Ectodermal cell (in vitro differentiated cells): Measurements from ENCODE around the gene EPB42.

Source experiments
- H3K27ac ChIP-seq: 2 replicates; pipeline ENCODE4 v1.7.0; 2013; ENCODE audit warnings: mild to moderate bottlenecking, low read depth, low read length; ENCODE audit not compliant: insufficient read depth, poor library complexity, severe bottlenecking
- H3K27me3 ChIP-seq: 2 replicates; pipeline ENCODE4 v1.7.0; 2013; ENCODE audit warnings: mild to moderate bottlenecking, low read length; ENCODE audit not compliant: insufficient read depth, control insufficient read depth, poor library complexity, severe bottlenecking
- H3K36me3 ChIP-seq: one replicate; pipeline ENCODE4 v1.7.0; 2013; ENCODE audit warnings: low read length; ENCODE audit not compliant: control insufficient read depth, insufficient read depth
- H3K4me1 ChIP-seq: one replicate; pipeline ENCODE4 v1.7.0; 2013; ENCODE audit warnings: low read length; ENCODE audit not compliant: control insufficient read depth, insufficient read depth
- H3K4me3 ChIP-seq: 2 replicates; pipeline ENCODE4 v1.7.0; 2013; ENCODE audit warnings: low read depth, low read length, control low read depth; ENCODE audit not compliant: insufficient read depth
- H3K9me3 ChIP-seq: 2 replicates; pipeline ENCODE4 v1.7.0; 2013; ENCODE audit warnings: mild to moderate bottlenecking, low read length, moderate library complexity; ENCODE audit not compliant: control insufficient read depth
- WGBS, 2 experiments: methylation state at CpG; one replicate each; pipeline ENCODE4 v1.1.7; 2013; ENCODE audit warnings: missing lambda C conversion rate in 2 of 2; 5-methylcytosine and 5-hydroxymethylcytosine counted together

The EPB42 gene

DNA sequence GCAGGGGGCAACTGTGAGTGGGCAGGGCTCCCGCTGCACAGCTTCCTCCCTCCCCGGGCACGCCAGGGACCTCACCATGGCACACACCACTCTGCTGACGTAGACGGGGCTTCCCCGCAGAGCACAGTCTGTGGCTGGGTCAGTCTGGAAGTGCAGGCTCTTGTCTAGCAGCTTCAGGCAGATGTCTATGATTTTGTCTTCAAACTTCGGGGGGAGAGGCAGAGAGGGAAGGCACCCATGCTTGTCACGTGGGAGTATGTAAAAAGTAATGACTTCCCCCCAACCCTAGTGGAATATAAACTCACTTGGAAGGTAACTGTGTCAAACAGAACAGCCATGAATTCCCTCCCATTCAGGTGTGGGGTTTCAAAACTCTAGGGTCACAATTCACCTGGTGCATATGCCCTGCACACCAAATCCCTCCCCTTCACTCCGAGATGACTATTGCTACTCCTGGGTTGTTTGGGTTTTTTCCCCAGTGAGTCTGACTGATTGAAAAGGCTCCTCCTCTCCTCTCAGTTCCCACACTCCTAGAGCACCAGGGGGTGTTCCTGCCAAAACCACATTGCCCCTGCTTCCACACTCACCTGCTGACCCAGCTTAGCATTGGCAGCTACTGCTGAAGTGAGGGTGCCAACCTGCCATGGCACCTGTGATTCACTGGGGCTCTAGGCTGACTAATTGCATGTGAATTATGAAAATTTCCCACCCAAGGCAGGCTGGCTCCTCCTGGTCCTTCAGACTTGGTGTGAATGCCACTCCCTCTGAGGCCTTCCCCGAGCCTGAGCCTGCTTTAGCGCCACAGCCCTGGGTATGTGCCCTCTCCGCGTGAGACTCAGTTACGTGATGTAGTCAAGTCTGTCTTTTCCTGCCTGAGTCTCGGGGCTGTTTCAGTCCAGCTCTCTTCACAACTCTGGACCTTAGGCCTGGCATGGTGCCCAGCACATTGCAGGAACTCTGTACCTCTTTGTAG, 32.9 kb upstream of the EPB42 start:
- WGBS, 2 experiments: 87 to 88% methylated on average over 14 to 15 of the region's 15 CpGs
- no peak overlapping the region for H3K4me3 ChIP-seq

DNA sequence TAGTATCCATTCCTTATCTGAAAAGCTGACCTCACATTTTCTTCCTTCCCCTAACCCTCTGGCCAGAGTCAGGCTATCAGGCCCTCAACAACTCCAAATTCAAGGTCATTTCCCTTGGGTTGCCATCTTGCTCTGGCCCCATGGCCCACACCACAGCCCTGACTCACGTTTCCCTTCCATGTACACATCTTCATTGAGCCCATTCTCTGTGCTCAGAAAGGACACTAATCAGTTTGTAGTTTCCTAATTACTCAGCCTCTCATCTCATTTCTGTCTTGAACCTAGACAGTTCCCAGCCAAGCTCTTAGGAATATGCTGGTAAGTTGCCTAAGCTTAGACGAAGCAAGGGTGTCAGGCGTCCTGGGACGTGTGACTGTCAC, 31.0 kb upstream of the EPB42 start:
- Histone ChIP-seq H3K4me1 (no peaks in the 10 kb centered on the region), H3K27me3 (no peaks in the 10 kb centered on the region), H3K36me3 (no peaks in the 10 kb centered on the region), H3K9me3 (no peaks in the 10 kb centered on the region), H3K27ac (no peak overlapping the region), H3K4me3 (no peak overlapping the region)
- 94 to 96% methylated on average over 4 of the region's 4 CpGs for WGBS, 2 experiments

More for the DNA sequence above, 32.9 kb upstream of the EPB42 start:
- H3K9me3 ChIP-seq: no peaks in the 10 kb centered on the region
- H3K4me1 ChIP-seq: no peaks in the 10 kb centered on the region
- H3K27me3 ChIP-seq: no peaks in the 10 kb centered on the region
- H3K36me3 ChIP-seq: no peaks in the 10 kb centered on the region
- H3K27ac ChIP-seq: no peak overlapping the region

DNA sequence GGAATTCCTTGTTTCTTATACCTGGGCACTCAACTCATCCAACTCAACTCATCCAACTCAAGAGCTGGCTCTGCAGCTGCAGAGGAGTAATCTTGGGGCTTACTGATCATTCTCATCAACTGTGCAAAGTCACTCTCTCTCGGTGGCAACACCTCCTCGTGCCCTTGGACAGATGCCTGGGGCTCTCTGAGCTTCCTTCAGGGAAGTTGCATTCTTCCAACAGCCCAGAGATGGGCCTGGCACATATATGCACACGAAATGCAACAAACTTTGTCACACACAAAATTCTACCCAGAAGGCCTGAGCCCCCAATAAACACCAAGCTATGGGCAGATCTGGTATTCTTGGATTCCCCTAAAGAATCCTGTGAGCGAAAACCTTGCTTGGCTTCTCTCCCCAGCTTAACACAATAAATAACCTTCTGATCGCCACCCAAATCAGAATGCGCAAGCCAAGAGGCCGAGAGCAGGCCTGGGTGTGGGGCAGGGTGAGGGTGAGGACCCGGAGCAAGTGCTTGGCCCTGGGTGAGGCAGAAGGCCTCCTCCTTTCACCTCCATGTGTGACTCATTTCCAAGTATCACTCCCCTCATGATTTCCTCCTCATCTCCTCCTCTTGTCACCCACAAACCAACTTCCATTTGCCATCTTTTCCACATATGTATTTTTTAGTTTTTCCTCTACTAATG, 30.5 kb upstream of the EPB42 start:
- Histone ChIP-seq H3K9me3 (no peaks in the 10 kb centered on the region), H3K4me1 (no peaks in the 10 kb centered on the region), H3K27me3 (no peaks in the 10 kb centered on the region), H3K36me3 (no peaks in the 10 kb centered on the region), H3K4me3 (no peak overlapping the region), H3K27ac (no peak overlapping the region)
- 93 to 94% methylated on average over 8 of the region's 8 CpGs for WGBS, 2 experiments

DNA sequence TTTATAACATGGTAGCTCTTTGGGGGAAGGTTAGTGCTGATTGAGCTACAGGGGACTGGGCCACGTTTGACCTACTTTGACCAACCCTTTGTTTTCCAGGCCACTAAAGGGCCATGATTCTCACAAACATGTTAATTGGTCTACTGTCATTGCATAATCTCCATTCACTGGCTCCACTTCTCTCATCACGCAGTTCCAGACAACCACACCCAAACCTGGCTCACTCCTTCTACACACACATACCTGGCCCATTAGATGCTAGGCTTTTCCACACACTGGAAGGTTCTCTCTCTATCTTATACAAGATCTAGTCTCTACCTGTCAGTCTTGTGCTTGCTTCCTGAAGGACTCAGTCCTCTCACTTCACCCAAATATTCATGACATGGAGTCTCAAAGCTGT, 30.0 kb upstream of the EPB42 start:
- no peaks in the 10 kb centered on the region for H3K36me3 ChIP-seq
- no peaks in the 10 kb centered on the region for H3K9me3 ChIP-seq
- 78 to 81% methylated on average over 2 of the region's 2 CpGs for whole genome bisulfite sequencing, 2 experiments
- no peaks in the 10 kb centered on the region for H3K27me3 ChIP-seq
- H3K4me3 ChIP-seq: no peak overlapping the region
- H3K4me1 ChIP-seq: no peaks in the 10 kb centered on the region
- no peak overlapping the region for H3K27ac ChIP-seq

DNA sequence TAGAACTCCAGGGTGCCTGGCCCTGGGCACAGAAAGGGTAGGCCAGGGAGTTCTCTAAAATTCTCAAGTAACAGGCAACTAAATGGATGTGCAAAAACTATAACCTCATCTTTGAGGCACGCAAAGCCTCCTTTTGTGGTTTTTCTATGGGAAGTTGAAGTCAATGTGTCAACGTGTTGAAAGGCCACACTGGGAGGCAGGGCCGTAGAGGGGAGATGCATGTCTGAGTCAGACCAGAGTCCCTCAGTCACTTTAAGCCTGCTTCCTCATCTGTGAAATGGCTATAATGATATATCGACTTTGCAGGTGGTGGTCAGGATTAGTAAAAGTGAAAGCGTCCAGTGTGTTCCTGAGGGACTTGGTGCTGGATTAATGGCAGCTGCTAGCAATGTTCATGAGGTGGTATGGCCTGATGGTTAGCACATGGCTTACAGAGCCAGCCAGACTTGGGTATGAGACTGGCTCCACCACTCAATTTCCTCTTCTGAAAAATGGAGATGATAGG, 28.9 kb upstream of the EPB42 start:
- Histone ChIP-seq H3K4me3 (no peak overlapping the region), H3K36me3 (no peaks in the 10 kb centered on the region), H3K4me1 (no peaks in the 10 kb centered on the region), H3K9me3 (no peaks in the 10 kb centered on the region), H3K27ac (no peak overlapping the region), H3K27me3 (no peaks in the 10 kb centered on the region)
- 69 to 71% methylated on average over 5 of the region's 5 CpGs for WGBS, 2 experiments

DNA sequence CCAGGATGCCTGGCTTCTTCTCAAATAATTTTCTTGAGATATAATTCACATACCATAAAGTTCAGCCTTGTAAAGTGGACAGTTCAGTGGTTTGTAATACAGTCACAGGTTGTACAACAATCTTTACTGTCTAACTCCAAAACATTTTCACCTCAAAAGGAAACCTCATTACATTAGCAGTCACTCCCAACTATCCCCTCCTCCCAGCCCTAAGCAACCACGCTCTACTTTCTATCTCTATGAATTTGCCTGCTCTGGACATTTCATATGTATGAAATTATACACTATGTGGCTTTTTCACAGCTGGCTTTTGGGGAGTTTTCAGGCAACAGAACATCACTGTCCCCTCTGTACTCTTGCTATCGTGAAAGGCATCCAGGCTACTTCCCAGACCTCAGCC, 28.4 kb upstream of the EPB42 start:
- H3K4me3 ChIP-seq: no peak overlapping the region
- H3K27ac ChIP-seq: no peak overlapping the region
- 86 to 89% methylated on average over 2 of the region's 2 CpGs for WGBS, 2 experiments

DNA sequence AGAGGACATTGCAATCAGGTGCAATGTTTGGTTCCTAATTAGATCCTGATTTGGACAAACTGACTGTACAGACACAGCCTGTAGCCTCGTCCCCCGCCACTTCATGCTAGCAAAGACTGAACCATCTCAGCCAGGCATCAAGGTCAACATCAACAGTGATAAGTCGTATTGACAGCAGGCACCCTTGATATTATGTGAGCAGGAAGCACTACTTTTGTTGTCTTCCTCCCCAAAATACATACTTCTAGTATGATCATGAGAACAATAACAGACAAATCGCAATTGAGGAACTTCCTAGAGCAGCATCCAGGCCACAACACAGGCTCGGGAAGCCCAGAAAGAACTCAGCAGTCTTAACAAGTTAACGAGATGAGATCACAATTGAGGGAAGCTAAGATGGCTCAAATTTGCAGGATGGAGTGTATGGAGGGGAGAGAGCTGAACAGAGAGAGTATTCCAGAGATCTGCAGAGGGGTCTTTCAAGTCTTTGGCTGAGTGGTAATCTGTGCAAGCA, 25.5 kb upstream of the EPB42 start:
- Histone ChIP-seq H3K36me3 (no peaks in the 10 kb centered on the region), H3K4me3 (no peak overlapping the region), H3K4me1 (no peaks in the 10 kb centered on the region), H3K9me3 (no peaks in the 10 kb centered on the region), H3K27me3 (no peaks in the 10 kb centered on the region), H3K27ac (no peak overlapping the region)
- WGBS, 2 experiments: 90 to 92% methylated on average over 6 of the region's 6 CpGs

More for the DNA sequence above, 28.4 kb upstream of the EPB42 start:
- Histone ChIP-seq H3K4me1 (no peaks in the 10 kb centered on the region), H3K36me3 (no peaks in the 10 kb centered on the region), H3K9me3 (no peaks in the 10 kb centered on the region), H3K27me3 (no peaks in the 10 kb centered on the region)

DNA sequence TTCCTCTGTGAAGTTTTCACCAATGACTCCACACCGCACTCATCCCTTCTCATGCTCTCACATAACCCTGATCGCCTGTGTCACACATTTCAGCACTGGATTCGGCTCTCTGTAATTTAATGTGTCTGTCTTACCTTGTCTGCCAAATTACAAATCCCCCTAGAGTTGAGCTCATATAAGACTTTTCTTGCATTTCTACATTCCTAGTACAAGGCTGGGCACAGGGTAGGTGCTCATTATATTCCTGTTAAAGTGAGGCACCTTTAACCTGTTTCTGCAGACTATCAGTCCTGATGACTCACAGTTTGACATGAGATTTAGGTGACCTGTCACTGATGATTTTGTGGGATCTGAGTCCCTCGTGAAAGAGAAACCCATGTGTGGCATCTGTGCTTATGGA, 23.3 kb upstream of the EPB42 start:
- Histone ChIP-seq H3K27ac (no peak overlapping the region), H3K9me3 (no peaks in the 10 kb centered on the region), H3K4me1 (no peaks in the 10 kb centered on the region), H3K36me3 (no peaks in the 10 kb centered on the region), H3K4me3 (no peak overlapping the region), H3K27me3 (no peaks in the 10 kb centered on the region)
- 91 to 92% methylated on average over 4 of the region's 4 CpGs for WGBS, 2 experiments

DNA sequence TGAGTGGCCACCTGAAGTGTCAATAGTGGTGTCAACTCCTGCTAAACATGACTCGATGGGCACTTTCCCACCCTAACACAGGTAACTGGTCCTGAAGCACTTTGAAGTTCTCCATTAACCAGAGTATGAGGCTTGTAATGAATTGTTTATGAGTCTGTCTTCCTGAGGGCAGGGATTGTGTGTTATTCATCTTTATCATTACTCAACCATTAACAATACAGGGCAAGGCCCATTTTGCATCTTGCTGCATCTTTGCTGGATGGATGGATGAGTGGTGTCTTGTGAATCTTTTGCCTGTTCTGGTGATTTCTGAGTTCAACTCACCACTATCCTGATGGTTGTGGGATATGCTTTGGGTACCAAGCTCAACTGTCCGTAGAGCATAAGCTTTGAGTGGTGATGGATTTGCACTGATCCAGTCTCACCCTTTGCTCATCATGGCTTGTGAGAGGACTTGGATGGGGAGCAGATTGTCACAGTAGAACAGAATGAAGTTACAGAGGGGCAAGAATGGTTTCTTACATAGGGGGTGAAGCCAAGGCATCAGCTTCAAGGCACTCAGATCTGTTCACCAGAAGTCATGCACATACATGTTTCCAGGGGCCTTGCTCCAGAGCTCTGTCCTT, 22.3 kb upstream of the EPB42 start:
- H3K4me1 ChIP-seq: no peaks in the 10 kb centered on the region
- no peak overlapping the region for H3K27ac ChIP-seq
- no peak overlapping the region for H3K4me3 ChIP-seq
- H3K27me3 ChIP-seq: no peaks in the 10 kb centered on the region
- 87 to 97% methylated on average over 2 of the region's 2 CpGs for WGBS, 2 experiments
- H3K36me3 ChIP-seq: no peaks in the 10 kb centered on the region
- no peaks in the 10 kb centered on the region for H3K9me3 ChIP-seq

DNA sequence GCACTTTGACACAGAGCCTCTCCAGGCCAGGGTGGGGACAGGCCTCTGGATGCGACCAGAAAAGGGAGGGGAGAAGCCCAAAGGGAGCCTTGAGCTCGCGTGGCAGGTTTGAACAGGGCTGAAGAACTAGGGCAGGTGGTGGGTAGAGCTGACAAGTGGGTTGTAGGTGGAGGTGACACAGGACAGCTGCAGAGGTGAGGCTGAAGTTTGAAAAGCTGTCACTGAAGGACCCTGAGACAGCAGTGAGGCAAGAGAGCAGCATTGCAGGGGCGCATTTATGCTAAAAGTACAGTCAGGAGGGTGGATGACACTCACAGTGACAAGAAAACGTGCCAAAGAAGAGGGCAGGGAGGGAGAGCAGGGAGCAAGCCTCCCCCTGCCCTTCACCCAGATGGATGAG, 21.8 kb upstream of the EPB42 start:
- no peaks in the 10 kb centered on the region for H3K9me3 ChIP-seq
- H3K4me3 ChIP-seq: no peak overlapping the region
- no peaks in the 10 kb centered on the region for H3K36me3 ChIP-seq
- no peaks in the 10 kb centered on the region for H3K27me3 ChIP-seq
- H3K4me1 ChIP-seq: no peaks in the 10 kb centered on the region
- 85 to 91% methylated on average over 5 of the region's 5 CpGs for WGBS, 2 experiments
- no peak overlapping the region for H3K27ac ChIP-seq
